HG03354 (cell line): Measurements from ENCODE around the gene IGSF8.
"Not testable (repeated sequence)": the region's sequence is repeated elsewhere in the genome, so short reads cannot be mapped to it uniquely, and the experiment has no call there.

Experiments used
- ATAC-seq: cut with Tn5 transposase; IDR thresholded peaks from one replicate; pipeline ENCODE4 v1.9.1; 2021; ENCODE audit warnings: mild to moderate bottlenecking; ENCODE audit not compliant: unreplicated experiment, poor library complexity, severe bottlenecking

Gene IGSF8

DNA sequence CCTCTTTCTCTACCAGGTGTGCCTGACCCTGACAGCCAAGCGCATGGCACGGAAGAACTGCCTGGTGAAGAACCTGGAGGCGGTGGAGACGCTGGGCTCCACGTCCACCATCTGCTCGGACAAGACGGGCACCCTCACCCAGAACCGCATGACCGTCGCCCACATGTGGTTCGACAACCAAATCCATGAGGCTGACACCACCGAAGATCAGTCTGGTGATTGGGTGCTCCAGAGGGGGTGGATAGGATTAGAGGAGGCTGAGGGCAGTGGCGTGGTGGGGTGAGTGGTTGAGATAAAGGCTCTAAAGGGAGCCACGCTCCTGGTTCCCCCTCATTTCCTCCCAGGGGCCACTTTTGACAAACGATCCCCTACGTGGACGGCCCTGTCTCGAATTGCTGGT lies 30.2 kb upstream of the IGSF8 start:
- no peak for ATAC-seq

- no peak for ATAC-seq
These were observed 29.6 kb upstream of the IGSF8 start for GRCh38 chr1:160127865-160128523.

- no peak for ATAC-seq
These were observed 29.0 kb upstream of the IGSF8 start for GRCh38 chr1:160127381-160127780.

DNA sequence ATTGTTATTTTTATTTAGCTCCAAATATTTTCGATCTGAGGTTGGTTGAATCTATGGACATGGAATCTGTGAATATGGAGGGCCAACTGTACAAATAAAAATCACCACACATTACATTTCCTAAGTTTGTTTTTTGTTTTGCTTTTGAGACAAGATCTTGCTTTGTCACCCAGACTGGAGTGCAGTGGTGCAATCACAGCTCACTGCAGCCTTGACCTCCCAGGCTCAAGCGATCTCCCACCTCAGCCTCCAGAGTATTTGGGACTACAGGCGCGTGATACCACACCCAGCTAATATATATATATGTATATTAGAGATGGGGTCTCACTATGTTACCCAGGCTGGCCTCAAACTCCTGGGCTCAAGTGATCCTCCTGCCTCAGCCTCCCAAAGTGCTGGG lies 27.9 kb upstream of the IGSF8 start:
- ATAC-seq, result not testable (repeated sequence)

DNA sequence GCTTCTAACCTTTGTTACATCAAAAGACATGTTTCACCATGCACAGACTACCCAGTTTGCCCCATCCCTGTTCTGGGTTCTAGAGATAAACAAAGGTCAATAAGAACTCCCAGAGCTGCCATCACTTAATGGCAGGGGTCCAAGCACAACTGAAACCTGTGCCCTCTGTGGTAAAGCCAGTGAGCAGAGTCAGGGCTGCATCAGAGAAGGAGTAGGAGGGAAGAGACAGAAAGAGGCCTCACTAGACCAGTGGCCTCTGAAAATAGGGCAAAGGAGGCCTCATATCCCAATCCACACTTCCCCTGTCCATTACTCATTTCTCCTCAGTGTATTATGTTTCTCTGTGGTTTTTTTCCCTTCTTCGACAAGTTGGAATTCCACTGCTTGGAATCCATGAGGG lies 27.3 kb upstream of the IGSF8 start:
- ATAC-seq, result no peak

DNA sequence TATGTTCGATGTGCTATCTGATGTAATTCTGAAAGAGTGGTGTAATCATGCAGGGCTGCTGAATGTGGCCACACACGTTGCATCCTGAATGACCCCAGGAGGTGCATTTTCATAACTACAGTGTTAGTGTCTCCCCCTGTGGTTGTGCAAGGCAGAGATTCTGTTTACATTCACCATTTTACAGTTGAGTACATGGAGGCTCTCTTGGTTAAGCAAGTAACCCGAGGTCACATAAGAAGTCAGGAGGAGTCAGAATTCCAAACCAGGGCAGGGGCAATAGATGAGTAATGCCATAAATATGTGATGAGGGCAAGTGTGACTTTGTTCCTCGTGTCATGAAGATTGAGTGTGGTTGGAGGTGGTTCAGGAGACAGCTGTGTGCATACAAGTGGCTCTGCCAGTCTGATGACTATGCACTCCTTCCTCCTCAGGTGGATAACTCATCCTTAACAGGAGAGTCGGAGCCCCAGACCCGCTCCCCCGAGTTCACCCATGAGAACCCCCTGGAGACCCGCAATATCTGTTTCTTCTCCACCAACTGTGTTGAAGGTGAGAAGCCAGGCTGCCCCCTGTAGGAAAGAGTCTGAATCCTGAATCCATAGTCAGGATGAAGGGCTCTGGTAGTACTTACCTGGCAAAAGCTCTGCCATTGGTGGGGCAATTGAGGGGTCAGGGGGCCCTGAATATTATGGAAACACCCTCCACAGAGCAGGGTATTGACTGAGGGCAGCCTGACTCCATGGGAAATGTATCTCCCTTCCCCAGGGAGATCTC lies 26.5 kb upstream of the IGSF8 start:
- ATAC-seq, result no peak

GRCh38 chr1:160123726-160124125 lies 25.3 kb upstream of the IGSF8 start:
- ATAC-seq, result no peak

DNA sequence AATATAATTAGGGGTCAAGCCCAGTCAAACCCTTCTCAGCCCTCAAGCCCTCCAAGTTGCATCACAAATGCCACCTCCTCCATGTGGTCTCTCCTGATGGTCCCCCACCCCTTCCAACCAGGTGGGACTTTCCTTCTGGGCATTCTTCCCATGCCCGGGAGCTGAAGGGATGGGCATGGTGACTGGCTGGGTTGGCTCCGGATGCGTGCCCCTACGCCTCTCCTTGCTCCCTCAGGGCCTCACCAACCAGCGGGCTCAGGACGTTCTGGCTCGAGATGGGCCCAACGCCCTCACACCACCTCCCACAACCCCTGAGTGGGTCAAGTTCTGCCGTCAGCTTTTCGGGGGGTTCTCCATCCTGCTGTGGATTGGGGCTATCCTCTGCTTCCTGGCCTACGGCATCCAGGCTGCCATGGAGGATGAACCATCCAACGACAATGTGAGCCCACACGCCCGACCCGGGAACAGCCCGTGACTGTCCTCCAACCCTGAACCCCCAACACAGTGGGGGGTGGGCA lies 24.6 kb upstream of the IGSF8 start:
- ATAC-seq, result no peak

DNA sequence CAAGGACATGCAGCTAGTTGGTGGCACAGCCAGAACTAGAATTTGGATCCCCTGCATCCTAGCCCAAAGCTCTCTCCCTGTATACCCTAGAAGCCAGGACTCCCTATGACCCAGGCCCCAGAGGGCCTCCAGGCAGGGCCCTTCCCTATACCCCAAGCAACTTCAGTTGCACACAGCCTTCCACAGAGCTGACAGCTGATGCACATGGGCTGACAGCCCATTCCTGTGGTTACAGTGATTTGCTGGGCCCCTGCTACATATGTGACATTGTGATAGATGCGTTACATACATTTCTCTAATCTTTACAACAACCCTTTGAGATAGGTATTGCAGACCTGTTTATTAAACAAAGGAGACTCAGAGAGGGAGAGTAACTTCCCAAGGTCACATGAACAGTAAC lies 23.0 kb upstream of the IGSF8 start:
- no peak for ATAC-seq

GRCh38 chr1:160120797-160121196 lies 22.4 kb upstream of the IGSF8 start:
- ATAC-seq, result no peak

- ATAC-seq, result no peak
These were observed 20.5 kb upstream of the IGSF8 start for GRCh38 chr1:160118928-160119327.

DNA sequence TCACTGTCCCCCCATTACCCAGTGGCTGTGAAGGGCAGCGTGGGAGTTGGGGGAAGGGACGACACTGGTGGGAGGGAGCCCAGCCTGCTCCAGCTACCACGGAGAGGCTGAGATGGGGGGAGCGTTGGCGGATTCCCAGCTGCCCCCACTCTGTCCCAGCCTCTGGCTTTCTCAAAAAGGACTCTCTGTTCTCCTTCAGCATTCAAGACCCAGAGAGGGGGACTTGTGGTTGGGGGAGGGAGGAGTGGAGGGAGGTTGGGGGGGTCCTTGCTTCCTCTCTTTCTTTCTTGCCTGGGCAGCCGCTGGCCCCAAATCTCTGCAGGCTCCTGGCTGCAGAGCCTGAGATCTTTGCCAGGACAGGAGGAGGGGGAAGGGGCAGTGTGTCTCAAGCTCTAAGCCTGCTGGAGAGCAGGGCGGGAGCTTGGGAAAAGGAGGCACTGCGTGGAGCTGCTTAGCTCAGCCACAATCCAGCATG lies 19.3 kb upstream of the IGSF8 start:
- no peak for ATAC-seq

DNA sequence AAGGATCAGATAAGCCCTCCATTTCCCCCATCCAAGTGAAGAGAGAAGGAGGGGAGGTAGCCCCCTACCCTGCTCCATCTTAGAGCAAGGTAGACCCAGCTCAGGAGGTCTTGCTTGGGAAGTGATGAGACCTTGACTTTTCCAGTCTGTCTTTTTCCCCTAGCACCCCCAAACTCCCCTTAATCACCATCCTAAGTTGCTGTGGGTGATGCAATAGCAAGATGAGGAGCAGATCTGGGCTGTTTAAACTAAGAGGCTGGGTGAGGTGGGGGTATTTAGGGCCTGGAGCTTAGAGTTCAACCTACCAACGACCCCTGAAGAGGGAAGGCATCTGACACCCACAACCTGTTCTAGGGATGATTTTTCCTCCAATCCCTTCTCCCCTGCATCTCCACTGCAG lies 18.9 kb upstream of the IGSF8 start:
- no peak for ATAC-seq

DNA sequence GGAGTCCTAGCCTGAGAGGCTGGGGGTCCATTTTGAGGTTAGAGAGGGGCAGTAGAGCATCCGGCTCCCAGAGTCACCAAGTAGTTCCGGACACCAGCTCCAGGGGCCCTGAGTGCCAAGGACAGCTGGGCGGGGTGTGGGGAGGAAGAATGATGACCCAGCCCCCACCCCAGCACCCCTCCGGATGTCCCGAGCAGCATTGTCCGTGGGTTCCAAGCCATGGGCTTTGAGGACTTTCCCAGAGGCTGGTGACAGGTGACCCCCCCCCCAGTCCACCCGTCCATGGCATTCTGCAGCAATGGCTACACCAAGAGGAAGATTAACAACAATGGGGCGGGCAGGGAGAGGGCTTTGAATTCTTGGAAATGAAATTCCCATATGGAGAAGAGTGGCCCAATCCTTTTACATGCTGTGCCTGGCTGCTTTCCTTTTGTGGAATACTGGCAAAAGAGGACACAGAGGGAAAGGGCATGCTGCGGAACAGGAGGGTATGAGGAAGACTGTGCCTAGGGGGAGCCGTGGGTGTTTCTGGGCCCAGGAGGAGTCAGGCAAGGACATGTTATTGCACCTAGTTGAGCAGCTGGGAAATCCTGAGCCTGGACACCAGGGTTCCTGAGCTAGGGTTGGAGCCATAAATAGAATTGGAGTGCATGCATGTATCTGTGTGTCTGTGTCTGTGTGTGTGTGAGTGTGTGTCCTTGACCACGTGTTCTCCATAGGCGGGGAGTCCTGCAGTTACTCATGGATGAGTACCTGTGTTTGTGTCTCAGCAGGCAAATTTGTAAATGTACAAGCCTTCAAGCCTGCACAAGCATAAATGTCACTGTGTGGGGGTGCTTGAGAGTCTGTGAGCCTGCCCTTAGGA lies 18.1 kb upstream of the IGSF8 start:
- ATAC-seq, result no peak

- no peak for ATAC-seq
These were observed 17.3 kb upstream of the IGSF8 start, which contains the start of gene ATP1A2 for GRCh38 chr1:160115545-160116282. Gene ATP1A2 (plus strand): TSS chr1:160115759. CDS start chr1:160115862, 103 bp downstream.

DNA sequence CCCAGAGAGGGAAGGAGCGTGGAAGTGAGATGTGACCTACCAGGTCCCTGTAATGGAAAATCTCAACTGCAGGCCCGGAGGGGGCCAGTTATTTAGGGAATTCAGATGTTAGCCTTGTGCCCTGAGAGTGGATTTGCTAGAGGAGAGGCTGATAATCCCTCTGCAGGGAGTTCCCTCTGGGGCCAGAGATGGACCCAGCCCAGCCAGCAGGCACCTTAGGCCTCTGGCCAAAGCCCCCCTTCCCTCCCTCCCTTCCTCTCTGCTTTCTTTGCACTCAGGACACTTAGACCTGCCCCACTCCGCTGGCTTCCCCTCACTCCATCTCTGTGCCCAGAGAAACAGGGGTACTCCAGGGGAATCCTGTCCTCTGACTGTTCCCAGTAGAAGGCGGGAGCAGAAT lies 15.7 kb upstream of the IGSF8 start:
- no peak for ATAC-seq

DNA sequence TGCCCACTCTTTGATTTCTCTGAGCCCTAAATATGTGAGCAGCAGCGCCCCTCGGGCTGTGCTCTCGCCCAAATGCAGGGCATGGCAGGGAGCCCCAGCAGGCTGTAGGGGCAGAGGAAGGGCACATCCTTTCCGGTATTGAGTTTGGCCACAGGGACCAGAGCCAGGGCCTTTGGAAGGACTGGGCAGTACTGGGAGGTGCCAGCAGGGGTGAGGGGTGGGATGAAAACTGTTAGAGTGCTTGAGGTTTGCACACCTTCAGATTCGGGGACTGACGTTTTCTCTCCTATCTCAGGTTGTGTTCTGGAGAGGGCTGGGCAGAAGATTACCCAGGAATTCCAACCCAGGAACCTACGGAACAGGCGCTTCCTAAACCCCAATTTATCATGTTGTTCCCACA lies 15.0 kb upstream of the IGSF8 start:
- ATAC-seq, result no peak

- no peak for ATAC-seq
These were observed 13.9 kb upstream of the IGSF8 start for GRCh38 chr1:160112357-160112756.

- ATAC-seq, result not testable (repeated sequence)
These were observed 13.0 kb upstream of the IGSF8 start for GRCh38 chr1:160111462-160111861.
